NCI-H510A treated with DMSO at 0.1 percent for 48 hours (cell line): ENCODE measurements around the gene CLSTN2.

Experiments used
- DNase-seq: peaks from one replicate; lab custom pipeline; 2025; lab: John Stamatoyannopoulos, UW

Gene CLSTN2

GRCh38 chr3:140428380-140428779 is 493.4 kb downstream of the CLSTN2 start:
- no peak for DNase-seq

DNA sequence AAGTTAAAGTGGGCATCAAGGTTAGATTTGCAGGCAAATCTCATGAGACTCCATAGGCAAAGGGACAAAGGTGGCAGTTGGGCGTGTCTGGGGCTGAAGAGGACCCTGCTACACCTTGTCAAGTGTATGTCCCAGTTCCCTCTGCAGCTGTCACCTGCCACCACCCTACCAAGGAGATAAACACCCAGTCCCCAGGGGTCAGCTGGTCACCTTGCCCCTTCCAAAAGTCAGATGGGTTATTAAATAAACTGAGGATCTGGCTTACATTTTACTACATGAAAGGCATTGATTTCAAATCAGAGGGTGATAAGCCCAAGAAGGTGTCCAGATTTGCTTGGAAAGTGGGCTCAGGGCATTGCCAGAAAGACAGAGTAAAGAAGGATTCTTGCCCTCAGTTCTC is 494.8 kb downstream of the CLSTN2 start:
- no peak for DNase-seq

GRCh38 chr3:140430494-140430893 is 495.5 kb downstream of the CLSTN2 start:
- no peak for DNase-seq

DNA sequence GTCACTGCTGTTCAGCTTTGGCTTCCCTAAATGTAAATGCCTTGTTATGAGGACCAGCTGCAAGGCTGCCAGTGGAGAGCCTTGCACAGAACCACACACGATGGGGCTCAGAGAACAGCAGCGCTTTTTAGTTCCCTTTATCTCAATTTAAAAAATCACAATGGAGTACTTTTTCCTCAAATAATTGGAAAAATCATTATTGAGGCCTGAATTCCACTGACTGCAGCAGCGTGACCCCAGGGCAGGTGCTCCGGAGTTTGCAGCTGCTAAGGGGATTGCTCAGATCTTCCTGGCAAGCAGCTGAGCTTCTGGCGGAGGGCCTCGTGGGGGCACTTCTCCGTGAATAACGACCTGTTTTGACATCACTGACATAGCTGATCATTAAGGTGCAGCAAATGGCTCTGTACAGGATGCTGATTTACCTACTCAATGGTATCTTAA is 497.3 kb downstream of the CLSTN2 start:
- DNase-seq = no peak

- no peak for DNase-seq
Measured at GRCh38 chr3:140433431-140433830, 498.4 kb downstream of the CLSTN2 start.

DNA sequence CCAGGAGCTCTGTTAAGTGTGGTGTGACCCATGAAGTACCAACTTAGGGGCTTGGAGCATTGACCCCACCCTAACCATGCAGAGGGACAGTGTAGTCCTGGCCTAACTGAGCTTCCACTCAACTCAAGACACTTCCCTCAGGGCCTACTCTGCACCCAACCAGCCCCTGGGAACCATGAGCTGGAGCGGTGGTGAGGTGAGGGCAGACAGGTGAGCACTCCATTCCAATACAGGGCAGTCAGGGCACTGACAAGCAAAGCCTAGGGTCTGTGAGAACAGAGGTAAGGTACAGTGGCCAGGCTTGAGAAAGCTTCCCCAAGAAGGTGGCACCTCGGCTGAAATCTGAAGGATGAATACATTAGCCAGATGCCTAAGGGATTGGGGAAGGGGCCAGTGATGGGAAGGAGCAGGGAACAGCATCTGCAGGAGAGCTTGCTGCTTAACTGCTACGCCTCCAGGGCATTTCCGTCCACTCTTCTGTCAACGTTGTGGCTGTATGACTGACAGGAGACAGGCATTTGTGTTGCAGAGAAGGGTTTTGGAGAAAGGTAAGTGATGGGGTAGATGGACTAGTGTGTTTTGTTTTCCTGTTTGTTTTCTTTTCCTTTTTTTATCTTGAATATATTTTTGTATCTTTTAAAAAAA is 499.4 kb downstream of the CLSTN2 start:
- DNase-seq = no peak

- DNase-seq = no peak
Measured at GRCh38 chr3:140436421-140436820, 501.4 kb downstream of the CLSTN2 start.

DNA sequence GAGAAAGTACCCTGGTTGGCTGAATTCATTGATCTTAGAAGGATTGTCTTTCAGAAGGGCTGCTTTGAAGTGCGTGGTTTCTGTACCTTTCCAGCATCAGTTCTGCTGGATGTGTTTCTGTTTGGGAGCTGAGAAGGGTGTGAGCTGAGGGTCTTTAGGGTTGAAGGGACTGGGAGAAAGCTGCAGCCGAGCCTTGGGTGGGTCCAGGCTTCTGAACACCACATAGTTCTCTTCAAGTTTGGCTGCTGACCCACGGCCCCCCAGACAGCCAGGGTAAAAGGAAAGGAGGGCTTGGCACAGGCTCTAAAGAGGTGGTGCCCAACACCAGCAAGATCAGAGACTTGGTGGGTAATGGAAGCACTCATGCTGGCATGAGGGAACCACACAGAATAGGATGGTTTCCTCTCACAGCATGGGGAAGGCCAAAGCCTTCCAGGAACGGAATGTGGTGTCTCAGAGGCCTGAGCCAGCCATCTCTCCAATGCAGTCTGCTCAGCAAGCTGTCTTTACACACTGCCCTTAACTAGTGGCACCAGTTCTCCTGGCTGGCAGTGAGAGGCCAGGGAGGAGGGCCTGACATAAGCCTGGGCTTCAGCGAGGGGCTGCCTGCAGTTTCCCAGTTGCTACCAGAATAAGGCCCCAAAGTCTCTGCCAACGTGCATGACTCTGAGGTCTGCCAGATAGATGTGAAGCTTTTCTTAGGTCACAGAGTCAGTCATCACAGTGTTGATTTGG is 503.9 kb downstream of the CLSTN2 start:
- no peak for DNase-seq

GRCh38 chr3:140439527-140439926 is 504.5 kb downstream of the CLSTN2 start:
- no peak for DNase-seq

DNA sequence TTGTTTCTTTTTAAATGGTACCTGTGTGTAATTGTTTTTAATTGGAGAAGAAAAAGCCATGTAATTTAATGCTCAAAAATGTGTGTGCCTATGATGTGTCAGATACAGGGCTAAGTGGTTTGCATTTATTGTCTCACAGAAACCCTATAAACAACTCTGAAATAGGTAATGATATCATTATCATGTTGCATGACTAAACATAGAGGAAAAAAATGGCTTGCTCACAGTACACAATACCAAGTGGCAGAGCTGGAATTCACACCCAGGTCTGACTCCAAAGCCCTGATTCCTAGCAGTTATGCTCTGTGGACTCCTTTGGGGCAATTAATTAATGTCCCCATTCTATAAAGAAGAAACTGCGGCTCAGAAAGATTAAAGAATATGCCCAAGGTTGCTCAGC is 505.5 kb downstream of the CLSTN2 start:
- no peak for DNase-seq

GRCh38 chr3:140441006-140441405 is 506.0 kb downstream of the CLSTN2 start:
- DNase-seq = no peak

DNA sequence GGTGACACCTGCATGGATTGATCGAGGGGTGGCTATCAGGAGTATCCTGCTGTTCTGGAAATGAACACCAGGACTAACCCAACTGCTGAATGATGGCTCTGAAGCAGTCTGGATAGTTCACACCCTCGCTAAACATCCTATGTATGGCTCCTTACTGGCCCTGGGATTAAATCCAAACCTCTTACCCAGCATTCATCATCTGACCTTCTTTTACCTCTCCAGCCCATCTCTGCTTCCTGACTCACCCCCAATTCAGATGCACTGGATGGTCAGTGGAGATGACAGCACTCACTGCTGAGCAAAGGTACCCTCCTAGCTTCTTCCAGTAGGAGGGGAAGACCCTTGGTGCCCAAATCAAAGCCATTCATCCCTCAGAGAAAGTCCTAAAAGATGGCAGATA is 507.6 kb downstream of the CLSTN2 start:
- no peak for DNase-seq

DNA sequence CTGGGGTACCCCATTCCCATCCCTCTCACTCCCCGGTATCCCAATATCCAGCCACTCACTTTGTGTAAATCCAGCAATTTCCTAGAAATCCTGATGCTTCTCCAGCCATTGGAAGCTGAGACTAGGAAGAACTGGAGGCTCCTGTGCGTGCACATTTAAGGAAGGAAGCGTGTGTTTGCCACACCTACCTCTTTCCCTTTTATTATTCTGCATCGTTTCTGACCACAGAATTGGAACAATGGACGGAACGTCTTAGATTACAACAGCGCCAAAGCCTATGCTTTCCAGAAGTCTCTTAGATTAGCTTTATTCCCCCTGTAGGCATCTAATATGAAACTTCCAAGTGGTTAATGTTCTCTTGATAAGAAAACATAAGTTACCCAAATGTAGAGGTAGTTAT is 508.1 kb downstream of the CLSTN2 start:
- no peak for DNase-seq

DNA sequence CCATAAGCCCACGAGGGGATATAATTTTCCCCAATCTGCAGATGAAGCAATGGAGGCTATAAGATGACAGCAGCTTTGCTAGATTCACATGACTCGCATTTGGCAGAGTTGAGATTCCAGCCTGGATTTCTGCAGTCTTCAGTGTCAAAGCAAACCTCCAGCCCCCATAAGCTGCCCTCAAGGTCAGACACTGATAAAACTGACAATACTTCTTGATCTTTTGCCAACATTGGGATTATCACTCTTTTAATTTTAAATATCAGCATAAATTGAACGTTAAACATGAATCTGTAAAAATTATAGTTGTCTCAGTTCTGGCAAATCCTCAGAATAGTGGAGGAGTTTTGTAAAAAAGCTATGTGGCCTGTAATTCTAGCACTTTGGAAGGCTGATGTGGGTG is 508.8 kb downstream of the CLSTN2 start:
- no peak for DNase-seq

DNA sequence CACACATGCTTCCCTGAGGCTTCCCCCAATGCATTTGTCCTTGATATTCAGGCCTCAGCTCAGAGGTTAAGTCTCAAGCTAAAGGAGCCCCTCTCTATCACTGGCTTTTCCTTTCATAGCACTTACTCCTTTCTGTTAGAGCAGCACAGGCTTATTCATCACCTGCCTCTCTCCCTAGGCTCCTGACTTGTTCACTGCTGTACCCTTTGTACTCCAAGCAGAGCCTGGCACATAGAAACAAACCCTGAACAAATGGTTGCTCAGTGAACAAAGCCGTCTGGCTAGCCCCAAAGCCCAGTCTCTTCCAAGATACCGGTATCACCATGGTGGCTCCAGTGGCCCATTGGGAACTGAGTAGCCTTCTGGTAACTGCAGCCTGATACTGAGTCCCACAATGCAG is 511.7 kb downstream of the CLSTN2 start:
- DNase-seq = no peak

DNA sequence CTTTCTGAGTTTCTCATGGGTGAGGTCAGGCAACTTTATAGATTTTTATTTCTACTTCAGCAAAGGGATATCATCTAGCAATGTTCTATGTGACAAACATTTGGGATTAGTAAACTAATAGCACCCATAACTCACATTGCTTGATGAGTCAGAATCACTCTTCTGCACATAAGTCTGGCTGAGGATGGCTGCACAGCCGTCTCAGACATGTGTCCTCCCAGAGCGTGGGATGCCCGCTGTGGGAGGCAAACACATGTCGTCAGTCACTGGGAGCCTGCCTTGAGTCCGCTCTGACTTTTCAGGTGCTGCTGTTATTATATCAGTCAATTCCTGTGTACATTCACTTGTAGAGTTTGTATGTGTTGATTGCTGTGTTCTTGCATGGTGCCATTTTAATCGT is 512.2 kb downstream of the CLSTN2 start:
- DNase-seq = no peak

- DNase-seq = no peak
Measured at GRCh38 chr3:140448001-140448400, 513.0 kb downstream of the CLSTN2 start.

DNA sequence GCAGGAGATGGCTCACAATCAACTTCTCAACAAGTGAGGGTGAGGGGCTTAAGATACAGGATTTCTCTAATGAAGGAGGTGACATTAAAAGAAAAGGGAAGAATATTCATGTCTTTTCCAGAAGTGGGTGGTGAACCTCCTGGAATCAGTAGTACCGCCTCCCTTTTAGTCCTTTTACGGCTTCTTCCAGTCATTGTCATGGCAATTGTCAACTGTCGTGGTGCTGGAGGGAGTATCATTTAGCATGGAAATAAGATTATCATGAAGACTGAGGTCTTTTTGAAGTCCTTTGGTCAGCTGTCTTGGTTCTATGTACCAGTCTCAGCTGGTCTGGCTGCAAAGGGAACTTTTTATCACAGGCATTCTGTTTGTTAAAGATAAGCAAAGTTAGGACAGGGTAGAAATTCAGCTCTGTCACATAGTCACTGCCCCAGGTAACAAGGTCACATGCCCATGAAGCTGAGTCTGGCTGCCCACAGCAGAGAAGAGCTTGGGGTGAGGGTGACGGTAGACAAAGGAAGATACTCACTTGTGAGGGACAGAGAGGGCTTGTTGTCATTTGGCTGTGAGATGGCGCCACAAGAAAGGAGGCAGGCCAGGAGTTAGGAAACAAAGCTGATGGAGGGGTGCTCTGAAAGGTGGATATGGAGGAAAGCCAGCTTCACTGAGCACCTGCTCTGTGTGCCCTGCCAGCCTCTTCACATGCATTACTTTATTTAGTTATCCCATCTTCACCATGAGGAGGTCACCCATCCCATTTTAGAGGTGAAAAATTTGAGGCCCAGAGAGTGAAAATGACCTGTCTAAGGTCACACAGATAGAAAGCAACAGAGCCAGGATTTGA is 514.6 kb downstream of the CLSTN2 start:
- DNase-seq = no peak

DNA sequence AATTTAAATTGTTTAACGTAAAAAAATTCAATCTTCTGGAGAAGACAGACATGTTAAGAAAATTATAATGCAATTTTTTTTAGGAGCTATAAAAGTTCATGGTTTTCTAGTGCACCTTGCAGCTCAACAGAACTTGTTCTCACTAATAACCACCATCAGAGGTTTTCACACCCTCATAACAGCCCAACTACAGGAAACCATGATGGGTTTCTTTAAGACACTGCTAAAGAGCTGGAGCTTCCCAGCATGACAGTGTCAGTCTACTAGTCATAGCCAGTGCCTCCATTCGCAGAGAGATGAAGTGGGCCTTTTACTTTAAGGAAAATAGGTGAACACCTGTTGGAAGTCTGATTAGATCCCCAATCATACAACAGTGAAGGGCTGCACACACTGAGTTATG is 518.8 kb downstream of the CLSTN2 start:
- no peak for DNase-seq

DNA sequence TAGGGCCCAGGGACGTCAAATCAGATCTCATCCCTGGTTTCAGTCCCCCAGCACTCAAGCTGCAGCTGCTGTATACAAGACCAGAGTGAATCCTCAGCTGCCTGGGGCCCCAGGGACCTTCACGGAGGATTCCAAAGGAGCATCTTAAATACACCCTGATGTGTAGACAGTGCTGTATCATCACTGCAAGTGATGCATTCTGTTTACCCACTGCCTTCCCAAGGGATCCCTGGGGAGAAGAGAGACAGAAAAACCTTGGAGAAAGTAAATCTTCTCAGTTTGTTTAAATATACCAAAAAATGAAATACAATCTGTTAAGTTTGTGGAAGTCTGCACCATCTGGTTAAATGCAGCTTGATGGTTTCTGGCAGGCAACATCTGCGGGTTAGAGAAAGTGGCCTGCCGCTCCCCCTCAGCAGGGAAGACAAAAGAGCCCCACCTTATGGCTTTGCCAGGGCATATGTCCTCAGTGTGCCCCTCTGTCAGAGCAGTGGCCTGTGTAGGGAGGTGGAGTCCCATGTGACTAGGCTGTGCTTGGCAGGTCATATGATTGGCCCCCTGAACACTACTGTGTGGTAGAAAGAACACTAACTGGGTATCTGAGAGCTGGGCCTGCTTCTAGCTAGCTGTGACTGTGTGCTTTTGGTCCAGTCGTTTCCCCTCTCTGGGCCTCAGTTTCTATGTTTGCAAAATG is 520.7 kb downstream of the CLSTN2 start:
- DNase-seq = no peak

GRCh38 chr3:140456974-140457373 is 522.0 kb downstream of the CLSTN2 start:
- no peak for DNase-seq

DNA sequence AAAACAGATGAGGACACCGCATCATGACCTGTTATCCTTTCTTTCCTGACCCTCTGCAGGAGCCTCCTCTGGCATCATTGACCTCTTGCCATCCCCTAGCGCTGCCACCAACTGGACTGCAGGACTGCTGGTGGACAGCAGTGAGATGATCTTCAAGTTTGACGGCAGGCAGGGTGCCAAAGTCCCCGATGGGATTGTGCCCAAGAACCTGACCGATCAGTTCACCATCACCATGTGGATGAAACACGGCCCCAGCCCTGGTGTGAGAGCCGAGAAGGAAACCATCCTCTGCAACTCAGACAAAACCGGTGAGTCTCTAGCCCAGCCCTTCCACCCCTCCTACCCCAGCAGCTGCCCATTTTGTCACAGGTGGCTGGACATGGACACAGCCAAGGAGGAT is 524.5 kb downstream of the CLSTN2 start:
- no peak for DNase-seq
